ENCODE results near the gene PHRF1. TPM values are rescaled to one million over a fixed set of nuclear protein-coding genes. Genes with fewer than 3 reads are reported as not detected.
A peak's percentile ranks its signal among the peaks of the same experiment; 100 is the strongest.
"Not testable (repeated sequence)": the region's sequence is repeated elsewhere in the genome, so short reads cannot be mapped to it uniquely, and the experiment has no call there.

The PHRF1 gene
- total RNA-seq, 2 experiments from 2014 or later: 43.1 to 44.5 TPM

GRCh38 chr11:645536-645935 lies 69.3 kb downstream of the PHRF1 start:
- Mint-ChIP-seq H3K27ac (no peak overlapping the region), H3K36me3 (ENCODE audit: low read depth) (peaks cover 9% of the 10 kb centered on the region), H3K4me3 (no peak overlapping the region), H3K4me1 (ENCODE audit: low read depth) (no peaks in the 10 kb centered on the region), H3K9me3 (no peaks in the 10 kb centered on the region), H3K27me3 (no peaks in the 10 kb centered on the region)
- POLR2A ChIA-PET: no interaction called here
- peak; percentile 22 for ATAC-seq
- DNase-seq: no peak
- intact Hi-C loops (cut with micrococcal nuclease): no loop called here
- CTCF ChIA-PET: no interaction called here
- no peak for TF ChIP-seq CTCF (IDR thresholded peaks at IDR 0.05)

DNA sequence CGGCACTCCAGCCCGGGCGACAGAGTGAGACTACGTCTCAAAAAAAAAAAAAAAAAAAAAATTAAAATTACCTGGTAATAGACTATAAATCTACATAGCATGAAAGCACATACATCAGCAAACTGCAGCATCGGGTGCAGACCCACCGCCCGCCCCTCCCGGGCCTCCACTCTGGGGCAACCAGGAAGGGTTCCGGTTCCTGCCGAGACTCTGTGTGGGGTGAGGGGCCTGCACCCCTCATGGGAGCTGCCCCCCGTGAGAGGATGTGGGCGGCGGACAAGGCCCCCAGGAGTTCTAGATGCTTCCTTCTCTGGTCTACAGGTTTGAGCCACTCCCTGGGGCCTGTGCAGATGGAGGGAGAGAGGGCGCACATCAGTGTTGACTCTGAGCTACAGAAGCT lies 69.9 kb downstream of the PHRF1 start:
- TF ChIP-seq CTCF (IDR thresholded peaks at IDR 0.05): no peak
- ATAC-seq (no peak), DNase-seq (no peak)
- H3K36me3 Mint-ChIP-seq (ENCODE audit: low read depth): peaks cover 9% of the 10 kb centered on the region
- no peak overlapping the region for H3K4me3 Mint-ChIP-seq
- no peak overlapping the region for H3K27ac Mint-ChIP-seq
- no peaks in the 10 kb centered on the region for H3K9me3 Mint-ChIP-seq
- ChIA-PET CTCF (interaction anchor here (1.2 kb wide), 2 partner anchors 8 to 17 kb away, joined by 3 to 4 read pairs; no protein-coding TSS in a partner anchor), POLR2A (no interaction called here)
- H3K27me3 Mint-ChIP-seq: no peaks in the 10 kb centered on the region
- H3K4me1 Mint-ChIP-seq (ENCODE audit: low read depth): no peaks in the 10 kb centered on the region
- intact Hi-C loops (cut with micrococcal nuclease): no loop called here

DNA sequence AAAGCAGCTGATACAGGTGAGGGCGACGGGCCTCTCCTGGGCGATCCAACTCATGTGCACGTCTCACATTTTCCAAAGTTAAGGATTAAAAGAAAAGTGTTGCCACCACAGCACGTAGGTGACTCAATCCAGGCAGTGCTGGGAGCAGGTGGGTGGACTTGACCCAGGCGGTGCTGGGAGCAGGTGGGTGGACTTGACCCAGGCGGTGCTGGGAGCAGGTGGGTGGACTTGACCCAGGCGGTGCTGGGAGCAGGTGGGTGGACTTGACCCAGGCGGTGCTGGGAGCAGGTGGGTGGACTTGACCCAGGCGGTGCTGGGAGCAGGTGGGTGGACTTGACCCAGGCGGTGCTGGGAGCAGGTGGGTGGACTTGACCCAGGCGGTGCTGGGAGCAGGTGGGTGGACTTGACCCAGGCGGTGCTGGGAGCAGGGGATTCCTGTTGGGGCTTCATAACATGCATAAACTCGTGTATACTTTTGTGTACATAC lies 71.4 kb downstream of the PHRF1 start:
- H3K4me3 Mint-ChIP-seq; ATAC-seq; DNase-seq; CTCF ChIA-PET; H3K4me1 Mint-ChIP-seq (ENCODE audit: low read depth); H3K9me3 Mint-ChIP-seq; H3K27me3 Mint-ChIP-seq; intact Hi-C loops (cut with micrococcal nuclease); H3K27ac Mint-ChIP-seq: not testable (repeated sequence)
- POLR2A ChIA-PET: interaction anchor here (0.9 kb wide), 1 partner anchor 18 kb away, joined by 4 read pairs; no protein-coding TSS in a partner anchor
- peaks cover 14% of the 10 kb centered on the region for H3K36me3 Mint-ChIP-seq (ENCODE audit: low read depth)

- no peak overlapping the region for H3K27ac Mint-ChIP-seq
- H3K27me3 Mint-ChIP-seq: no peaks in the 10 kb centered on the region
- intact Hi-C loops (cut with micrococcal nuclease): no loop called here
- POLR2A ChIA-PET: no interaction called here
- no peak for TF ChIP-seq CTCF (IDR thresholded peaks at IDR 0.05)
- no peaks in the 10 kb centered on the region for H3K9me3 Mint-ChIP-seq
- DNase-seq (no peak), ATAC-seq (no peak)
- no peak overlapping the region for H3K4me3 Mint-ChIP-seq
- H3K4me1 Mint-ChIP-seq (ENCODE audit: low read depth): no peaks in the 10 kb centered on the region
- CTCF ChIA-PET: interaction anchor here (0.9 kb wide), 1 partner anchor 11 kb away, joined by 3 read pairs; no protein-coding TSS in a partner anchor
- peaks cover 18% of the 10 kb centered on the region for H3K36me3 Mint-ChIP-seq (ENCODE audit: low read depth)
Measured at GRCh38 chr11:650482-650881, 74.2 kb downstream of the PHRF1 start.

GRCh38 chr11:653136-653535 lies 76.9 kb downstream of the PHRF1 start:
- H3K27ac Mint-ChIP-seq; H3K4me1 Mint-ChIP-seq (ENCODE audit: low read depth); CTCF ChIA-PET; H3K4me3 Mint-ChIP-seq; H3K27me3 Mint-ChIP-seq; DNase-seq; H3K9me3 Mint-ChIP-seq; ATAC-seq; POLR2A ChIA-PET; intact Hi-C loops (cut with micrococcal nuclease): not testable (repeated sequence)
- peaks cover 16% of the 10 kb centered on the region for H3K36me3 Mint-ChIP-seq (ENCODE audit: low read depth)

GRCh38 chr11:653837-654236 lies 77.6 kb downstream of the PHRF1 start:
- H3K27me3 Mint-ChIP-seq: no peaks in the 10 kb centered on the region
- no peaks in the 10 kb centered on the region for H3K4me1 Mint-ChIP-seq (ENCODE audit: low read depth)
- no peak overlapping the region for H3K4me3 Mint-ChIP-seq
- ATAC-seq (no peak), DNase-seq (no peak)
- peaks cover 14% of the 10 kb centered on the region for H3K36me3 Mint-ChIP-seq (ENCODE audit: low read depth)
- H3K9me3 Mint-ChIP-seq: no peaks in the 10 kb centered on the region
- CTCF ChIA-PET: no interaction called here
- intact Hi-C loops (cut with micrococcal nuclease): no loop called here
- TF ChIP-seq CTCF (IDR thresholded peaks at IDR 0.05): no peak
- POLR2A ChIA-PET: no interaction called here
- H3K27ac Mint-ChIP-seq: no peak overlapping the region

- H3K4me3 Mint-ChIP-seq, POLR2A ChIA-PET: not testable (repeated sequence)
Measured at GRCh38 chr11:654444-654843, 78.2 kb downstream of the PHRF1 start.

More at GRCh38 chr11:654444-654843, 78.2 kb downstream of the PHRF1 start:
- CTCF ChIA-PET; H3K9me3 Mint-ChIP-seq; H3K27ac Mint-ChIP-seq; DNase-seq; ATAC-seq; intact Hi-C loops (cut with micrococcal nuclease); H3K27me3 Mint-ChIP-seq; H3K4me1 Mint-ChIP-seq (ENCODE audit: low read depth): not testable (repeated sequence)
- H3K36me3 Mint-ChIP-seq (ENCODE audit: low read depth): peaks cover 14% of the 10 kb centered on the region
